ENCODE measurements around the gene JMJD7. TPM values are rescaled to one million over a fixed set of nuclear protein-coding genes. Genes with fewer than 3 reads are reported as not detected.
A peak's percentile ranks its signal among the peaks of the same experiment; 100 is the strongest.

JMJD7 gene
- total RNA-seq, 1 experiment from 2014 or later, result 16.2 TPM

- peak; percentile 93 for DNase-seq (ENCODE audit: low spot score)
Measured at GRCh38 chr15:41862515-41863116, 34.7 kb downstream of the JMJD7 start.

DNA sequence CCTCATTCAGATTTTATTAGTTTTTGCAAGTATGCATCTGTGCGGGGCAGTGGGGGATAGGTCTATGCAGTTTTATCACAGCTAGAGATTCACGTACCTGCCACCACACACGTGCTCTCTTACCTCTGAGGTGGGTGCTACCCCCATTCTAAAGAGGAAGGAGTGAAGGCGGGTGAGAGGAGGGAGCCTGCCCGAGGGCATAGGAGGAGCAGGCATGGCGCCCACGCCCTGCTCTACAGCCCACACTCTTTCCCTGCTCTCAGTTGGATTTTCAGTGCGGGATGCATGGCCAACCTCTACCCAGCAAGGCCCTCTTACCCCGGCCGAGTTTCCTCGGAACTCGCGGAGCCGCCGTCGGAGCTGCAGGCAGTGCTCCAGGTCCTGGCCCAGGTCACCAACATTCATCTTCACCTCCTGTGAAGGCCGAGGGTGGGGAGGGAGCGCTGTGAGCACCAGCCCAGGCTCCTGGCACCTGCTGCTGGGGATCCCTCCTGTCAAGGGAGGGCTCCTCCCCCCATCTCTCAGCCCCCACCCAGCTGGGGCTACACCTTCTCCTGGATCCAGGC is 37.7 kb downstream of the JMJD7 start:
- DNase-seq (ENCODE audit: low spot score), result no peak

DNA sequence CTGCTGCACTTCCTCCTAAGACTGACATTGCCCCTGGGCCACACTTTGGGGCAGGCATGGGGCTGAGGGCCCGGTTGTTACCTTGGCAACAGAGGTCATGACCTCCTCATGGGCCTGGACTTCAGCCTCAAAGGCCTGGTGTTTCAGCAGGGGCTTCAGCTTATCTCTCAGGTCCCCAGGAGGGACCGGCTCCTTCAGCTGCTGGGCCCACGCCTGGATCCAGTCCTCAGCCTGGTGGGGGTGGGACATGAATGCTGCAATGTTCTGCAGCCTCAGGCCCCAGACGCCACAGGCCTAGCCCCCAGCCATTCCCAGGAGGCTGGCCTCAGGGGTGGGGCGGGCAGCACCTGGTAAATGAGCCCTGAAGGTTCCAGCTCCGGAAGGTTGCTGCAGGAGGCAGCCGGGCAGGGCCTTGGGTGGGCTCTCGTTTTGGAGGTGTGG is 38.4 kb downstream of the JMJD7 start:
- DNase-seq (ENCODE audit: low spot score), result no peak

- no peak for DNase-seq (ENCODE audit: low spot score)
Measured at GRCh38 chr15:41866872-41867579, 39.1 kb downstream of the JMJD7 start.

DNA sequence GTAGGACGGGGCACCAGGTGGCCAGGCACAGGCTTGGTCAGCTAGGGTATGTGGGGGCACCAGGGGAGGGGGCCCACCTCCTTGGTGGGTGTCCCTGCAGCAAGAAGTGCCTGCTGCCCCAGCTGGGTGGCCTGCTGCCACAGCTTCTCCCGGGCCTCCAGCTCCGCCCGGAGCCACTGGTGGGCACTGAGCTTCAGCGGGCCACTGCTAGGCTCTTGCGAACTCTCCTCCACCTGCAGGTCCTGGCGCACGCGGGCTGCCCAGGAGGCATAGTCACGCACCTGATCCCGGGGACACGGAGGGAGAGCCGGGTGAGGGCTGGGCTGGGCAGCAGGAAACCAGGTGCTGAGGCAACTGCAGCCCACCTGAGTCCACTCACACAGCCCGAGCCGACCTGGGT is 40.4 kb downstream of the JMJD7 start:
- DNase-seq (ENCODE audit: low spot score), result no peak

- DNase-seq (ENCODE audit: low spot score), result no peak
Measured at GRCh38 chr15:41869770-41870688, 42.1 kb downstream of the JMJD7 start.

DNA sequence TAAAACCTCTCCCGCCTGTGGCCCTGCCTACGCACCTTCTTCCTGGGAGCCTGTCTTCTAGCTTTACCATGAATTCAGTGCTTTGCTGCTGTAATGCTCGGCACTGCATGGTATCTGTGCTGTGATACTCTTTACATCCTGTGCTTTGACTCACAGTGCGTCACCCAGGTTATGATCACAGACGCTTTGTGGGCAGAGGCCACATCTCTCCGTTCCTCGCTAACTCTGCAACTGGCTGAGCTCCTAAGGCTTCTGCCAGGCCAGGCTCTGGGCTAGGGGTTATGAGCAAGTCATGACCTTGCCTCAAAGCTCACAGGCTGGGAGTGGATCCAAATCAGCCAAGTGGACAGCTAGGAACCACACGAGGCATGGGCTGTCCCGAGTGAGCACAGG is 42.8 kb downstream of the JMJD7 start:
- no peak for DNase-seq (ENCODE audit: low spot score)

DNA sequence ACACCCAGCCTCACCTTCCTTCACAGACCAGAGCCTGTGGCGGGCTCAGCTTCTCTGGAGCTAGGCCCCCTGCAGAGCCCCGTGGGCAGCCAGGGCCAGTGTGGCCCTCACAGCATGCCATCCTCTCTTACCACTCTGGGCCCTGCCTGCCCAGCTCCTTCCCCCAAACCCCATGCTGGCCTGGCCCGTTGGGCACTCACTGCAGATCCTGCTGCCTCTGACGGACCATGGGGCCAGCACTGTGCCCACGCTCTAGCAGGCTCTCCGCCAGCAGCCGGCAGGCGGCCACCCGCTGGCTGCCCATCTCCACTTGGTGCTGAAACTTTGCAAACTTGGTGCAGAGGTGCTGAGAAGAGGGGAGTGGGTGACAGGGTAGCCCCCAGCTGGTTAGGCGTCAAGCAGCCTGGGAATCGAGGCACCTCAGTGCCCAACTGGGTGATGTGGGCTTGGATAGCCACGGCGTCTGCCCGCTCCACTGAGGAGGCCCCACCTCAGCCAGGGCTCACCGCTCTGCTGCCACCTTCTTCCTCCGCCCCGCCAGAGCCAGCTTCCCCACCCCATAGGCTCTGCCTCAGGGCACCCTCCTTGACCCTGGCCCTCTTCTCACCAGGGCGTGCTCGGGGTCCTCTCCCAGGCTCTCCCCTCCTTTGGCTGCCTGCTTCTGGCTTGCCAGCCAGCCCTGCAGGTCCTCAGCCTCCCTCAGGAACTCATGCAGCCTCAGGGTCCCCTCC is 43.4 kb downstream of the JMJD7 start:
- DNase-seq (ENCODE audit: low spot score), result no peak

DNA sequence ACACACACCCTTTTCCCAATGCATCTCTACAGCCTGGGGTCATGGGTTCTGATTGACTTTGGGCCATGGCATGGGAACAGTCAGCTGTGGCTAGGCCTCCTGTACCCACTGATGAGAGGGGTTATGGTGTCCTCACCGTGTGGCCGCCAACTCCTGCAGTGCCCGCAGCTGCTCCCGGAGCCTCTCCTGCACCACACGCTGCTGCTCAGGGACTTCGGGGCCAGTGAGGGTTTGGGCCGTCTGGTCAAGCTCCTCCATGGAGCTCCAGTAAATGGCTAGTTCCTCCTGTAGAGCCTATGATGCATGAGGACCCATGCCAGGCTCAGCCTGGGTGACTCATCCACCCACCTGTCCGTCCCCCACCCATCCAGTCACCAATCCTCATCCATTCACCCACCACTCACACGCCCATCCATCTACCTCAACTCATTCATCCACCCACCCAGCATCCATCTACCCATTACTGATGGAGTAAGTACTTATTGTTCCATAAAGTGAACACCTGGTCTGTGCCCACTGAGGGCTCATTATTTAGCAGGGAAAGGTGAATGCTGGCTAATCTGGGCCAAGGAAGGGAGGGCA is 44.4 kb downstream of the JMJD7 start:
- no peak for DNase-seq (ENCODE audit: low spot score)

DNA sequence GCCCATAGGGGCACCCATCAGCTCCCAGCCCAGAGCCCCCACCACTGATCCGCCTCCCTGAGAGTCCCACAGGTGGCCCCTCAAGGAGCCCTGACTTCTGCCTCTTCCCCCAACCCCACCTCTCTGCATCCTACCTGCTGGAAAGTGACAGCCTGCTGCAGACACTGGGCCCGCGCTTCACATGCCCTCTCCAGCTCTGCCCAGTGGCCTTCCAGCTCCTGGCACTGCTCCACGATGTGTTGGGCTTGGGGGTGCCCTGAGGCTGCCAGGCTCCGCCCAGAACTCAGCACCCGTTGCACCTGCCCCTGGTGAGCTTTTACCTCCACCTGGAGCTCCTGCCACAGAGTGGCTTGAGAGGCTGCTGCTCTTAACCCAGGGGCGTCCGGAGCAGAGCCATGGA is 45.8 kb downstream of the JMJD7 start:
- DNase-seq (ENCODE audit: low spot score), result no peak

GRCh38 chr15:41874736-41875135 is 46.8 kb downstream of the JMJD7 start:
- DNase-seq (ENCODE audit: low spot score), result no peak

GRCh38 chr15:41876007-41876406 is 48.1 kb downstream of the JMJD7 start:
- no peak for DNase-seq (ENCODE audit: low spot score)

DNA sequence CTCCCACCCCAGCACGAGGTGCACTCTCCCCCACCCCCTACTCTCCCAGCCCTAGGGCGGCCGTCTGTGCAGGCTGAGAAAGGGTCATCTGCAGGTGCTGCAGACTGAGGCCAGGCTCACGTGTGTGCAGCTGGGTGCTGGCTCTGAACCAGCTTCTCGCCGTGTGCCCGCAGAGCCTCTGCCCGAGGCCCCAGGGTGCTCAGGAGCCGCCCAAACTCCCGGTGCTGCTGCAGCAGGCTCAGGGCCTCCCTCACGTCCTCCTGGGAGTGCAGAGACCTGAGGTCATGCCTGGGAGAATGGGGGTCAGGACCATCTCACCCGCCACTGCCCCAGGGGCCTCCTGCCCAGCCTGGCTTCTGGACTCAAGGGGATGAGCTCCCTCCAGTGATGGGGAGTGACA is 48.8 kb downstream of the JMJD7 start:
- DNase-seq (ENCODE audit: low spot score), result no peak

DNA sequence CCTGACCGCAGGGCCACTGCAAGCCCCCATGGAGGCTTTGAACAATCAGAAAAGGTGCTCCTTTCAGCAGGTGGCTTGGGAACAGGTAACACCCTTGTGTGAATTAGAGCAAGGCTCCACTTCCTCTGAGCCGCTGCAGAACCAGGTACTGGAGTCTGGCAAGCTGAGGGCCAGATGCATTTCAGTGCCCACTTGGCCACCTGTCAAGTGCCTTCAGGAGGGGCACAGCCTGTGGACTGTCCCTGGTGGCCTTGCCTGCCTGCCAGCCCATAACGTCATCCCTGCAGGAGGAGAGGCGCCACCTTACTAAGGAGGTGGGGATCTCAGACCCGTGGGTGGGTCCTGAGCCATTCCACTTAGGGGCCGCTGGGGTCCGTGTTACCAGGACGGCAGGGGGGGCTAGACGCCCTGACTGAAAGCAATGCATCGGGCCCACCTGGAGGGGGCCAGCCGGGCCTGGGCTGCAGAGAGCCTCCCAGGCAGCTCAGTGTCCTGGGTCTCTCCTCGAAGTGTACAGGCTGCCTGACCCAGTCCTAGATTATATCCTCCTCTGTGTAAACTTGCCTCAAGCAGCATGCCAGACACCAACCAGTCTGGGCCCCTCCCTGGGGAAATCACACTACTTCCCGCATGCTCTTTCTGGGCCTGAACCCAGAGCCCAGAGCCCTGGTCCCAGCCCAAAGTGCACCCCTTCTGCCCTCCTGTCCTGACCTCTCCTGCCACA is 49.9 kb downstream of the JMJD7 start:
- no peak for DNase-seq (ENCODE audit: low spot score)

DNA sequence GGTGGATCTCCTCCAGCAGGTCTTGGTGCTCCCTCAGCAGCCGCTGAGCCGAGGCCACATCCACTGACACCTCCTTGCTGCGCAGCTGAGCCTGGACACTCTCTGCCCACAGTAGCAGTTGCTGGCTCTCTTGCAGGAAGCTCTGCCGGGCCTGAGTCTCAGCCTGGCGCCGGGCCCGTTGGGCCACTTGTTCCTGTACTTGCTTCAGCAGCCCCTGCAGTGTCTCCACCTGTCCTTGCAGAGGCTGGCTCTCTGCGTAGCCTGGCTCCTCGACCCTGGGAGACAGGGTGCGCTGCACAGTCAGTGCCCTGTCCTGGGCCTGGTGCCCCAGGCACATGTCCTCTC is 50.4 kb downstream of the JMJD7 start:
- DNase-seq (ENCODE audit: low spot score), result no peak

DNA sequence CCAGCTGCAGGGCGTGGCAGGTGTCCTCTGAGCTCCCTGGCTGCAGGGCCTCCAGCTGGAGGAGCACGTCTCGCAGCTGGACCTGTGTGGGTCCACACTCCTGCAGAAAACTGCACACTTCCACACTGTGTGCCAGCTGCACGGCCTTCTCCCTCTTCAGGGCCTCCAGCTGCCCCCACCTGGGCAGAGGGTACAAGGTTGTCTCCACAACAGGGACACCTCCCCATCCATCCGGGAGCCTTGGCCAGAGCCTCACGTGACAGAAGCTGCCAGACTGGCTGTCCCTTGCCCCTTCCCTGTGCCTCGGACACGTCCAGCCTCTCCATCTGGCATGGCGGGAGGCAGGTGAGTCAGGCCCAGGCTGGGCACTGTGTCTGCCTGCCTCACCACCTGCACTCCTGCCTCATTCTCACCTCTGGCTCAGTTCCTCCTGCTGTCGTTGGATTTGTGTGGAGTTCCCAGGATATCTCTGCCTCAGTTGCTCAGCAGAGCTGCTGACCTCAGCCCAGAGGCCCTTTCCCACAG is 51.5 kb downstream of the JMJD7 start:
- DNase-seq (ENCODE audit: low spot score), result no peak

GRCh38 chr15:41880156-41880877 is 52.4 kb downstream of the JMJD7 start:
- no peak for DNase-seq (ENCODE audit: low spot score)

DNA sequence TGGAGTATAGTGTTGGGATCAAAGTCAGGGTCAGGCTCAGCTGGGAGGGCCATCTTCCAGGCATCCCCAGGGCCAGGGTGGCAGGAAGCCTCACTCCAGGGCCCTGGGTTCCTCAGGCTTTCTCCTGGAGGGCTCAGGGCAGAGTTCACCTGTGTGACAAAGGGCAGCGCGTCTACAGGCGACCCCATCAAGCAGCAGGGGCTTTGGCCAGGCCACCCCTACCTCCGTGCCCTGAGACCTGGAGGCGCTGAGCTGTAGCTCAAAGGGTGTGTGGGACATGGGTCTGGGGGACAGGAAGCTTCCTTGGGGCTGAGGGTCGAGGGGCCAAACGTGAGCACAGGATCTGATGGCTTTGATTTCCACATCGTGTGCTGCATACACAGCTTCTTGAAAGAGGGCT is 53.2 kb downstream of the JMJD7 start:
- DNase-seq (ENCODE audit: low spot score), result no peak

DNA sequence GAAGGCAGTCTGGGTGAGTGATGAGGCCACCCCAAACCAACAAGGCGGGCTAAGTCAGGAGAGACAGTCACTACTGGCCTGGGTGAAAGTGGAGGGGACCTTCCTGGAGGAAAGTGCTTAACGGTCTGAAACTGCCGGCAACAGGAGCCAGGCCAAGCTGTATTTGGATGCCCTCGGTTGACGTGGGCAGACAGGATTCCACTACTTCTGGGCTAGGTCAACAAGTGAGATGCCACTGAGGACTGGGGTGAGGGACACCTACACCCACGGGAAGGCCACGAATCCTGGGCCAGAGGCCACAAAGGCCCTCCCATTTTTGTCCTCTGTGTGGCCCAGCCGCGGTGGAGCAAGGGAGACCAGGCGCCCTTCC is 53.6 kb downstream of the JMJD7 start:
- peak; percentile 33 for DNase-seq (ENCODE audit: low spot score)
